Caco-2 (cell line): ENCODE data around the gene HYAL1. TPM values are rescaled to one million over a fixed set of nuclear protein-coding genes. Genes with fewer than 3 reads are reported as not detected.

Source experiments
- BruUV-seq: library from RNA; stranded (reverse); fragments of 400-500 nt; replicated peaks from 2 replicates; lab custom pipeline; 2021; lab: Mats Ljungman, UMichigan
- CTCF ChIA-PET: fragments of 300-600 bp; sonication (Branson Sonifier 250); formaldehyde crosslinking; loops from one replicate; lab custom pipeline; 2022; ENCODE audit warnings: antibody characterized with exemption; lab: Charles Lee
- POLR2A ChIA-PET: fragments of 300-600 bp; sonication (Branson Sonifier 250); formaldehyde crosslinking; loops from one replicate; lab custom pipeline; 2022; ENCODE audit warnings: antibody characterized with exemption; lab: Charles Lee
- DNase-seq, 2 experiments: peaks; one replicate each; pipeline versions ENCODE4 v3.0.0 to v3.0.0-alpha.2; 2020 to 2022
- H3K27me3 ChIP-seq: replicated peaks from 2 replicates; pipeline ENCODE4 v1.6.0; 2011; ENCODE audit warnings: low read length; ENCODE audit not compliant: control insufficient read depth, insufficient read depth
- H3K36me3 ChIP-seq: 2 replicates; pipeline ENCODE4 v1.5.1; 2011; ENCODE audit warnings: low read length; ENCODE audit not compliant: control insufficient read depth, insufficient read depth
- H3K4me1 ChIP-seq: fragments of 250-450 bp; sonication (Bioruptor Pico); 2 replicates; pipeline ENCODE4 v1.5.1; 2020; ENCODE audit warnings: mild to moderate bottlenecking
- H3K4me3 ChIP-seq: 2 replicates; pipeline ENCODE4 v1.5.1; 2011; ENCODE audit warnings: low read depth, mild to moderate bottlenecking, control low read depth, low read length
- H3K9me3 ChIP-seq: fragments of 250-450 bp; sonication (Bioruptor Pico); 2 replicates; pipeline ENCODE4 v1.5.1; 2020; ENCODE audit warnings: mild to moderate bottlenecking, moderate library complexity
- H3K27ac Mint-ChIP-seq: one replicate; pipeline ENCODE4 v1.8.0; 2022; ENCODE audit warnings: mixed read lengths; ENCODE audit not compliant: unreplicated experiment
- H3K27me3 Mint-ChIP-seq: one replicate; pipeline ENCODE4 v1.8.0; 2022; ENCODE audit warnings: mixed read lengths; ENCODE audit not compliant: insufficient read depth, unreplicated experiment
- H3K36me3 Mint-ChIP-seq: one replicate; pipeline ENCODE4 v1.8.0; 2022; ENCODE audit warnings: mild to moderate bottlenecking, mixed read lengths; ENCODE audit not compliant: insufficient read depth, unreplicated experiment
- H3K4me1 Mint-ChIP-seq: one replicate; pipeline ENCODE4 v1.8.0; 2022; ENCODE audit warnings: low read depth, mixed read lengths; ENCODE audit not compliant: unreplicated experiment
- H3K4me3 Mint-ChIP-seq: one replicate; pipeline ENCODE4 v1.8.0; 2022; ENCODE audit warnings: mild to moderate bottlenecking, moderate library complexity, mixed read lengths; ENCODE audit not compliant: unreplicated experiment
- H3K9me3 Mint-ChIP-seq: one replicate; pipeline ENCODE4 v1.8.0; 2022; ENCODE audit warnings: mixed read lengths; ENCODE audit not compliant: unreplicated experiment
- intact Hi-C: fragments of 100-400 bp; cut with micrococcal nuclease; formaldehyde crosslinking; loops from one replicate; pipeline ENCODE4 v1.10.0; 2022; ENCODE audit not compliant: unreplicated experiment
- total RNA-seq: library from RNA; stranded (reverse); gene quantifications from 2 replicates; pipeline ENCODE4 v1.2.3, GENCODE V29; 2022
- TF ChIP-seq, protein P1 (sequence below), 2 experiments: fragments of 200-600 bp in 1 of 2; IDR thresholded peaks; 1 replicate in 1 of 2; 2 replicates in 1 of 2; pipeline versions ENCODE4 v1.5.1 to v1.8.0; 2011 to 2022; ENCODE audit warnings: antibody characterized with exemption in 1 of 2, control low read depth in 1 of 2, inconsistent platforms in 1 of 2, low read depth in 1 of 2, low read length in 1 of 2, mild to moderate bottlenecking in 1 of 2, moderate library complexity in 1 of 2; ENCODE audit not compliant: insufficient read depth in 1 of 2, severe bottlenecking in 1 of 2, unreplicated experiment in 1 of 2

HYAL1 gene
- total RNA-seq, 1 experiment from 2014 or later = 2.3 TPM

DNA sequence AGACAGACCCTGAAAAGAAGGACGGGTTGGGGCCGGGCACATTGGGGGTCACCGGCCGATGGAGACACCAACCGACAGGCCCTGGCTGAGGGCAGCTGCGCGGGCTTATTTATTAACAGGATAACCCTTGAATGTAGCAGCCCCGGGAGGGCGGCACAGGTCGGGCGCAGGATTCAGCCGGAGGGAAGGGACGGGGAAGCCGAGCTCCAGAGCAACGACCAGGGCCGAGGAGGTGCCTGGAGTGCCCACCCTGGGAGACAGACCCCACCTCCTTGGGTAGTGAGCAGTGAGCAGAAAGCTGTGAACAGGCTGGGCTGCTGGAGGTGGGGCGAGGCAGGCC, 26.6 kb downstream of the HYAL1 start:
- no TSS peak for BruUV-seq
- Mint-ChIP-seq H3K27ac (no peak overlapping the region), H3K27me3 (no peaks in the 10 kb centered on the region), H3K4me3 (no peak overlapping the region), H3K4me1 (peaks cover 10% of the 10 kb centered on the region), H3K9me3 (no peaks in the 10 kb centered on the region), H3K36me3 (peaks cover 8% of the 10 kb centered on the region)
- TF ChIP-seq, protein P1, sequence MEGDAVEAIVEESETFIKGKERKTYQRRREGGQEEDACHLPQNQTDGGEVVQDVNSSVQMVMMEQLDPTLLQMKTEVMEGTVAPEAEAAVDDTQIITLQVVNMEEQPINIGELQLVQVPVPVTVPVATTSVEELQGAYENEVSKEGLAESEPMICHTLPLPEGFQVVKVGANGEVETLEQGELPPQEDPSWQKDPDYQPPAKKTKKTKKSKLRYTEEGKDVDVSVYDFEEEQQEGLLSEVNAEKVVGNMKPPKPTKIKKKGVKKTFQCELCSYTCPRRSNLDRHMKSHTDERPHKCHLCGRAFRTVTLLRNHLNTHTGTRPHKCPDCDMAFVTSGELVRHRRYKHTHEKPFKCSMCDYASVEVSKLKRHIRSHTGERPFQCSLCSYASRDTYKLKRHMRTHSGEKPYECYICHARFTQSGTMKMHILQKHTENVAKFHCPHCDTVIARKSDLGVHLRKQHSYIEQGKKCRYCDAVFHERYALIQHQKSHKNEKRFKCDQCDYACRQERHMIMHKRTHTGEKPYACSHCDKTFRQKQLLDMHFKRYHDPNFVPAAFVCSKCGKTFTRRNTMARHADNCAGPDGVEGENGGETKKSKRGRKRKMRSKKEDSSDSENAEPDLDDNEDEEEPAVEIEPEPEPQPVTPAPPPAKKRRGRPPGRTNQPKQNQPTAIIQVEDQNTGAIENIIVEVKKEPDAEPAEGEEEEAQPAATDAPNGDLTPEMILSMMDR (IDR thresholded peaks at IDR 0.05; ENCODE audit: insufficient read depth in 1 of 2, low read depth in 1 of 2, low read length in 1 of 2, severe bottlenecking in 1 of 2, unreplicated experiment in 1 of 2) = no peak
- ChIA-PET CTCF (interaction anchor here (0.6 kb wide), 1 partner anchor 87 kb away, joined by 4 read pairs; no protein-coding TSS in a partner anchor), POLR2A (no interaction called here)
- Histone ChIP-seq H3K4me3 (no peak overlapping the region), H3K9me3 (no peaks in the 10 kb centered on the region), H3K4me1 (peaks cover 19% of the 10 kb centered on the region), H3K27me3 (no peaks in the 10 kb centered on the region), H3K36me3 (peaks cover 2% of the 10 kb centered on the region)
- DNase-seq = no peak
- intact Hi-C loops = no loop called here

DNA sequence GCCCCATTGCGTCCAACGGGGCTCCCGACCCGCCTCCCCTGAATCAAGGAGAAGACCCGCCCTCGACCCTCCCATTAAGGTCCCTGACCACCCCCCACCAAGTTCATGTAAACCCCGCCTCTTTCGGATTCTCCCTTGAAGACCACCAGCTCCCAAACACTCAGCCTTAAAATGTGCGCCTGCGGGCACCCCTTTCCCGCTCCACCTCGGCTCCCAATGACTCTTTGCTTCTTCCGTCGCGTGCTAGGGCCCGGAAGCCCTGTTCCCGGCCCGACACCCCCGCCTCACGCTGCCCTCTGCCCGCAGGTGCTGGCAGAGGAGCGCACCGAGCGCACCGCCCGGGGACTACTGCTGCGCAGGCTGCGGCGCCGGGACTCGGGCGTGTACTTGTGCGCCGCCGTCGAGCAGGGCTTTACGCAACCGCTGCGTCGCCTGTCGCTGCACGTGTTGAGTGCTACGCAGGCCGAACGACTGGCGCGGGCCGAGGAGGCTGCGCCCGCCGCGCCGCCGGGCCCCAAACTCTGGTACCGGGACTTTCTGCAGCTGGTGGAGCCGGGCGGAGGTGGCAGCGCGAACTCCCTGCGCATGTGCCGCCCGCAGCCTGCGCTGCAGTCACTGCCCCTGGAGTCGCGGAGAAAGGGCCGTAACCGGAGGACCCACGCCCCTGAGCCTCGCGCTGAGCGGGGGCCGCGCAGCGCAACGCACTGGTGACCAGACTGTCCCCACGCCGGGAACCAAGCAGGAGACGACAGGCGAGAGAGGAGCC, 27.2 kb downstream of the HYAL1 start:
- ChIA-PET CTCF (no interaction called here), POLR2A (interaction anchor here (0.6 kb wide), 1 partner anchor 52 kb away, joined by 3 read pairs; the partner anchor contains the start of gene TUSC2)
- Mint-ChIP-seq H3K4me3 (no peak overlapping the region), H3K27ac (no peak overlapping the region), H3K9me3 (no peaks in the 10 kb centered on the region), H3K4me1 (peaks cover 16% of the 10 kb centered on the region), H3K27me3 (no peaks in the 10 kb centered on the region), H3K36me3 (peaks cover 8% of the 10 kb centered on the region)
- no peaks in the 10 kb centered on the region for H3K9me3 ChIP-seq
- TF ChIP-seq, protein P1 (IDR thresholded peaks at IDR 0.05; ENCODE audit: insufficient read depth in 1 of 2, low read depth in 1 of 2, low read length in 1 of 2, severe bottlenecking in 1 of 2, unreplicated experiment in 1 of 2) = no peak
- H3K27me3 ChIP-seq = no peaks in the 10 kb centered on the region
- H3K4me1 ChIP-seq = peaks cover 25% of the 10 kb centered on the region
- intact Hi-C loops = no loop called here
- DNase-seq = no peak
- H3K4me3 ChIP-seq = no peak overlapping the region
- peaks cover 2% of the 10 kb centered on the region for H3K36me3 ChIP-seq
- BruUV-seq = no TSS peak

DNA sequence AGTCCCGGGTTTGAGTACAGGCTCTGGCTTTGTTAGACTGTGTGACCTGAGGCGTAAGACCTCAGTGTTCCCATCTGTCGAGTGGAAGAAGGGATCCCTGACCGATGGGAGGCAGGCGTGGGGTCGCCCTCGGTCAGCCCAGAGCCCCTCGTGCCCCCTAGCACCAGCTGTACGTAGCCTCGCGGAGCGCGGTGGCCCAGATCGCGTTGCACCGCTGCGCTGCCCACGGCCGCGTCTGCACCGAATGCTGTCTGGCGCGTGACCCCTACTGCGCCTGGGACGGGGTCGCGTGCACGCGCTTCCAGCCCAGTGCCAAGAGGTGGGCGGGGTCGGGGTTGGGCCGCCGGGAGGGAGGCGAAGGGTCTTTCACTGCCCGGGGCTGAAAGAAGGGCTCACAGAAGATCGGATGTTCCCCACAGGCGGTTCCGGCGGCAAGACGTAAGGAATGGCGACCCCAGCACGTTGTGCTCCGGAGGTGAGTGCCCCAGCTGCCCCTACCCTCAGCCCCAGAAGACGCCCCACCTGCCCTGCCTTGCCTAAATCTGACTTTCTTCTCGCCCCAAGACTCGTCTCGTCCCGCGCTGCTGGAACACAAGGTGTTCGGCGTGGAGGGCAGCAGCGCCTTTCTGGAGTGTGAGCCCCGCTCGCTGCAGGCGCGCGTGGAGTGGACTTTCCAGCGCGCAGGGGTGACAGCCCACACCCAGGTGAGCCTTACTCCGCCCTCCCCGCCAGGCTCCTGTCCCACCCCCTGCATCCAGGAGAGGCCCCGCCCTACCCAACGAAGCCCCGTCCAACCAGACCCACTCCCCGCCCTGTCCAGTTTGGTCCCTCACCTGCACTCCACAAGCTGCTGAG, 28.0 kb downstream of the HYAL1 start:
- Mint-ChIP-seq H3K27me3 (no peaks in the 10 kb centered on the region), H3K27ac (no peak overlapping the region), H3K36me3 (peaks cover 8% of the 10 kb centered on the region), H3K4me3 (no peak overlapping the region), H3K9me3 (no peaks in the 10 kb centered on the region), H3K4me1 (peaks cover 16% of the 10 kb centered on the region)
- Histone ChIP-seq H3K36me3 (peaks cover 2% of the 10 kb centered on the region), H3K4me1 (peaks cover 33% of the 10 kb centered on the region), H3K4me3 (no peak overlapping the region), H3K9me3 (no peaks in the 10 kb centered on the region), H3K27me3 (no peaks in the 10 kb centered on the region)
- POLR2A ChIA-PET = no interaction called here
- BruUV-seq = no TSS peak
- CTCF ChIA-PET = interaction anchor here (1.3 kb wide), 1 partner anchor 17 kb away, joined by 4 read pairs; no protein-coding TSS in a partner anchor
- intact Hi-C loops = no loop called here
- TF ChIP-seq, protein P1 (IDR thresholded peaks at IDR 0.05; ENCODE audit: insufficient read depth in 1 of 2, low read depth in 1 of 2, low read length in 1 of 2, severe bottlenecking in 1 of 2, unreplicated experiment in 1 of 2) = no peak
- no peak for DNase-seq
